ENCODE results near the gene SMCO4. TPM values are rescaled to one million over a fixed set of nuclear protein-coding genes. Genes with fewer than 3 reads are reported as not detected.

Gene SMCO4
- total RNA-seq, 1 donor from 2014 or later = 6.8 TPM

DNA sequence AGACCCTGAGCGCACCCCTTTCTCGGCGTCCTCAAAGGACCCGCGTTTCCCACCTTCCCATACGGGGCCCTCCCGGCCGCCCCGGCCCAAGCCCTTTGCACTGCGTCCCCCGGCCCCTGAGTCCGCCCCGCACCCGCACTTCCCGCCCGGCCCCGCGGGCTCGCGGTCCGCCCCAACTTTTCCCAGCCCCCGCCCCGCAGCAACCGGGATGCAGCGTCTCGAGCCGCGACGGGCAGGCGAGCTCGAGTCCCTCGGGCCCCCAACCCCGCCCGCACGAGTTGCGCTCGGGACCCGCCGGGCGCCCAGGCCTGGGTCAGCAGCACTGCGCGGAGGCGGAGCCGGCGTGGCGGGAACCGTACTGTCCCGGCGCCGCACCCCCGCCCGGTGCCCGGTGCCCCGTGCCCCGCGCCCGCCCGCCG is 371 bp downstream of the SMCO4 start:
- peaks cover 9% of the 10 kb centered on the region for H3K4me1 Mint-ChIP-seq
- H3K36me3 Mint-ChIP-seq = no peaks in the 10 kb centered on the region
- peaks cover 9% of the 10 kb centered on the region for H3K27me3 Mint-ChIP-seq (ENCODE audit: low read depth)
- DNase-seq (ENCODE audit: low spot score in 2 of 2, unreplicated experiment in 2 of 2) = peak; percentile 28 to 57
- no peak overlapping the region for H3K27ac Mint-ChIP-seq
- H3K4me3 Mint-ChIP-seq = peak overlapping the region; percentile 80
- no peak for TF ChIP-seq CTCF (IDR thresholded peaks at IDR 0.05; ENCODE audit: unreplicated experiment)
- no peaks in the 10 kb centered on the region for H3K9me3 Mint-ChIP-seq

DNA sequence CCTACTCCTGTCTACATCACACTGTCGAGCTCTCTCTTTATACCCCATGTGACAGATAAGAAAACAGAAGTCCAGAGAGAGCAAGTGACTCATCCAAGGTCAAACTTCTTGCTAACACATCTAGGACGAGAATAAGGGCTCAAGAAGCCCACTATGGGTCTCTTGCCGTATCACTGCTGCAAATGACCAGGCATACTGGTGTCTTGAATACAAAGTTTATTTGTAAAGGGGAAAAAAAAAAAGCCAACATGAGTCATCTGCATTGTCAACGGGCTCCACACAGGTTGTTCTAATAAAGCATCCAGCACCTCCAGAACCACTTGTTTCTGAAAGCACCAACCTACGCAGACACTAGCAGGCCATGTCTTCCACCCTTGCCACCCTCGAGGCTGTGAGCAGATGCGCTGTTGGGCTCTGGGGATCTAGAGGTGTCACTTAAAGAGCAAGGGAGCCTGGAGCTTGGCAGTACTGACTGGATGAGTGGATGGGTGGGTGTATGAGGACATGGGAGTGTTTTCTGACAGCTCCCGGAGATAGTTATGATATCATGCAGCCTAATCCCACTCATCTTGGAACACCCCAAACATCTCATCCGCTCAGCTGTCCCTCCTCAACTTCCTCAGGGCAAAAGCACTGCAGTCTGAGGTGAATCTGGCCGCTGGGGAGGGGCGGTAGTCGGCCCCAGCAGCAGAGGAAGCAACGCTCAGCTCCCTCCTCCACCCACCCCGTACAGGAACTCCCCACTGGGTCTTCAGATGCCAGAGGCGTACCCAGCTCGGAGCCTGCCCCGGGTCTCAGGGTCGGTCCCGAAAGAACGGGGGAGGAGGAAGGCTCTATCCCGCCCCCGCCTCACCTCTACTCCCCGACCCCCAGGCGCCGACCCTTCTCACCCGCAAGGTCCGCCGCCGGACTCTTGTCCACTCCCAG is 1.0 kb downstream of the SMCO4 start:
- H3K27me3 Mint-ChIP-seq (ENCODE audit: low read depth) = peaks cover 9% of the 10 kb centered on the region
- no peak for TF ChIP-seq CTCF (IDR thresholded peaks at IDR 0.05; ENCODE audit: unreplicated experiment)
- no peaks in the 10 kb centered on the region for H3K36me3 Mint-ChIP-seq
- H3K27ac Mint-ChIP-seq = no peak overlapping the region
- peaks cover 9% of the 10 kb centered on the region for H3K4me1 Mint-ChIP-seq
- peak in 1 of 2 experiments; percentile 45 for DNase-seq (ENCODE audit: low spot score in 2 of 2, unreplicated experiment in 2 of 2)
- H3K9me3 Mint-ChIP-seq = no peaks in the 10 kb centered on the region
- peak overlapping the region; percentile 80 for H3K4me3 Mint-ChIP-seq

GRCh38 chr11:93540896-93541553 is 2.2 kb downstream of the SMCO4 start:
- no peak for DNase-seq (ENCODE audit: low spot score in 2 of 2, unreplicated experiment in 2 of 2)
- Mint-ChIP-seq H3K36me3 (no peaks in the 10 kb centered on the region), H3K9me3 (no peaks in the 10 kb centered on the region), H3K4me1 (peaks cover 9% of the 10 kb centered on the region), H3K27ac (no peak overlapping the region), H3K27me3 (ENCODE audit: low read depth) (peaks cover 9% of the 10 kb centered on the region), H3K4me3 (no peak overlapping the region)
- TF ChIP-seq CTCF (IDR thresholded peaks at IDR 0.05; ENCODE audit: unreplicated experiment) = no peak

- H3K9me3 Mint-ChIP-seq = no peaks in the 10 kb centered on the region
- no peak for DNase-seq (ENCODE audit: low spot score in 2 of 2, unreplicated experiment in 2 of 2)
- H3K27me3 Mint-ChIP-seq (ENCODE audit: low read depth) = peaks cover 4% of the 10 kb centered on the region
- H3K4me3 Mint-ChIP-seq = no peak overlapping the region
- H3K36me3 Mint-ChIP-seq = no peaks in the 10 kb centered on the region
- peaks cover 9% of the 10 kb centered on the region for H3K4me1 Mint-ChIP-seq
- no peak overlapping the region for H3K27ac Mint-ChIP-seq
- no peak for TF ChIP-seq CTCF (IDR thresholded peaks at IDR 0.05; ENCODE audit: unreplicated experiment)
Observed at GRCh38 chr11:93540337-93540736, 2.9 kb downstream of the SMCO4 start.

DNA sequence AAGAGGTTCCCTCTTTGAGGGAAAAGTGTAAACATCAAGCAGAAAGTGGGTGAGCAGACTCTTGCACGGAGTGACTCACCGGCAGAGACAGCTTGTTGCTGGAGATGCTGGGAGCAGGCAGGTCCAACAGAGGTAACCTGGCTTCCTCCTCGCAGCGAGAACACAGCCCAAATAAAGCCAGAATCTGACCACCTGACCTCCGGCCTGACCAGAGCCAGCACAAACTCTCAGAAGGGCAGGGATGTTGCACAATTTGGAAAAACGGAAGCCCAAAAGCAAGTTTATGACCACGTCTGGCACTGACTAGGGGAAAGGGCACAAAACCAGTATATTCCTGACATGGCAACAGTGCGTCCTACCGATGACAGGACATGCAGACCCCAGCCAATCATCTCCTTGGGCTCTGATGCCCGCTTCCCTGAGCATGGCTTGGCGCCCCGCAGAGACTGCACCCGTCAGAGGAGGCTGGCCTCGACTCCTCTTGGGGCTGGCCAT is 5.4 kb downstream of the SMCO4 start:
- H3K4me3 Mint-ChIP-seq = no peak overlapping the region
- no peaks in the 10 kb centered on the region for H3K9me3 Mint-ChIP-seq
- no peak for DNase-seq (ENCODE audit: low spot score in 2 of 2, unreplicated experiment in 2 of 2)
- no peaks in the 10 kb centered on the region for H3K27me3 Mint-ChIP-seq (ENCODE audit: low read depth)
- no peak overlapping the region for H3K27ac Mint-ChIP-seq
- TF ChIP-seq CTCF (IDR thresholded peaks at IDR 0.05; ENCODE audit: unreplicated experiment) = no peak
- peaks cover 2% of the 10 kb centered on the region for H3K4me1 Mint-ChIP-seq
- no peaks in the 10 kb centered on the region for H3K36me3 Mint-ChIP-seq
